SHP77 treated with DMSO at 0.1 percent for 48 hours (cell line): ENCODE results near the gene IL23R.
"Not testable (repeated sequence)": the region's sequence is repeated elsewhere in the genome, so short reads cannot be mapped to it uniquely, and the experiment has no call there.

Experiments
- DNase-seq: peaks from one replicate; lab custom pipeline; 2025; lab: John Stamatoyannopoulos, UW

The IL23R gene, protein sequence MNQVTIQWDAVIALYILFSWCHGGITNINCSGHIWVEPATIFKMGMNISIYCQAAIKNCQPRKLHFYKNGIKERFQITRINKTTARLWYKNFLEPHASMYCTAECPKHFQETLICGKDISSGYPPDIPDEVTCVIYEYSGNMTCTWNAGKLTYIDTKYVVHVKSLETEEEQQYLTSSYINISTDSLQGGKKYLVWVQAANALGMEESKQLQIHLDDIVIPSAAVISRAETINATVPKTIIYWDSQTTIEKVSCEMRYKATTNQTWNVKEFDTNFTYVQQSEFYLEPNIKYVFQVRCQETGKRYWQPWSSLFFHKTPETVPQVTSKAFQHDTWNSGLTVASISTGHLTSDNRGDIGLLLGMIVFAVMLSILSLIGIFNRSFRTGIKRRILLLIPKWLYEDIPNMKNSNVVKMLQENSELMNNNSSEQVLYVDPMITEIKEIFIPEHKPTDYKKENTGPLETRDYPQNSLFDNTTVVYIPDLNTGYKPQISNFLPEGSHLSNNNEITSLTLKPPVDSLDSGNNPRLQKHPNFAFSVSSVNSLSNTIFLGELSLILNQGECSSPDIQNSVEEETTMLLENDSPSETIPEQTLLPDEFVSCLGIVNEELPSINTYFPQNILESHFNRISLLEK

GRCh38 chr1:67166196-67166595 is at the start of gene IL23R:
Gene IL23R (plus strand): TSS chr1:67166454. CDS start chr1:67168121, 1,667 bp downstream.
- DNase-seq = no peak

DNA sequence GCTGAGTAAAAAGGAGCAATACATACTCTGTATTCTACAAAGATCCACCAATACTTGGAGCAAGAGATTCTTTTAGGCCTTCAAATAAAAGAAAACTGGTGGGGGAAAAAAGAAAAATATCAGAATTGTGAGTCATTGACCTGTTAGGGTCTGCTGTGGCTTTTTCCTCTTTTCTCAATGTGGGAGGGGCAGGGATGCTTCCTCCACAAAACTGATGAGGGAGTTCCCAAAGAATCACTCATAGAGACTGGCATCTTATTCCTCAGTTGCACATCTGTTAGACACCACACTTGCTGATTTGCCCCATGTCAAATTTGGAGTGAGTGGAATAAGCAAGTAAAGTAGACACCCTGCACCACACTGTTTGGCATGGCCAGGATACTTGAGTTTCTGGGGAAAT is 48.1 kb upstream of the IL23R start:
- DNase-seq = no peak

- no peak for DNase-seq
Measured at GRCh38 chr1:67118646-67119045, 47.6 kb upstream of the IL23R start.

DNA sequence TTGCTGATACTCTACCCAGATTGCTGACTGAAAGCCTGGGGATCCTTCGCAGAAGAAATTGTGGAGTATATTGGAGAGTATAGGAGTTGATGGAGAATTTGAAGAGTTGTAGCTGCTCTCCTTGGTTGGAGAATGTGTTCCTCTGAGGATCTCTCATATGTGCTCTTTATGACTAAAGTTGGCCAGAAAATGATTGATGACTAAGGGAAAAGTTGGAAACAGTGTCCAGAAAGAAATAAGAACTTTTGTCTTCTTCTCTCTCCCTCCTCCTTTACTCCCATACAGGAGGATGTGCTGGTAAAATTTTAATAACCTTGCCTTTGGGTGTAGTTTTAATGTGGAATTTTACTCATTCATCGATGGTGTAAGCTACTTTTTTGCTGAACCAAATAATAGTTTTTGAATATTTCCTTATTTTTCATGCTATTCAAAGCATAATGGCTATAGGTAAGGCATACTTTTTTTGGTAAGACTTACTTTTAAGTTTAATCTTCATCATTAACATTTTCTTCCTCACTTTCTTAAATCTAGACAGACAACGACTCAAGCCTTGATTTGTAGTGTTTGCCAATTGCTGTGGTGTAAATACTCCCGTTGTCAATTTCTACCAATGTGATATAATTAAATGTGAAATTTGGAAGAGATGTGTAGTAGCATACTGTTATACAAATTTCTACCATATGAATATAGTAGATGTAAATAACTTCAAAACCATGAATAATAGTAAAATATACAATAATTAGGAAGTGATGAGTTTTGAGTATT is 45.2 kb upstream of the IL23R start:
- DNase-seq = no peak

DNA sequence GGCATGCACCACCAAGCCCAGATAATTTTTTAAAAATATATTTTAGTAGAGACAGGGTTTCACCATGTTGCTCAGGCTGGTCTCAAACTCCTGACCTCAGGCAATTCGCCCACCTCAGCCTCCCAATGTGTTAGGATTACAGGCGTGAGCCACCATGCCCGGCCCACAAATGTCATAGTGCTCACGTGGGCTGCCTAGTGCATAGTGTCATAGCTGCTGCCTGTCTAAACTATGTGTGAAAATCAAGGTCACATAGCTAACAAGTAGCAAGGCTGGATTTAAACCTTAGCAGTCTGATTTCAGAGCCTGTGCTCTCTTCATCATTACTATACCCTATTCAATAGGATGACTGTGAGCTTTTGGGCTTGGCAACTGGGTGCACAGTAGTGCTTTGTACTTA is 41.8 kb upstream of the IL23R start:
- DNase-seq = no peak

GRCh38 chr1:67126111-67126746 is 40.0 kb upstream of the IL23R start:
- no peak for DNase-seq

GRCh38 chr1:67126974-67127373 is 39.3 kb upstream of the IL23R start:
- DNase-seq = no peak

- DNase-seq = no peak
Measured at GRCh38 chr1:67130673-67131072, 35.6 kb upstream of the IL23R start.

DNA sequence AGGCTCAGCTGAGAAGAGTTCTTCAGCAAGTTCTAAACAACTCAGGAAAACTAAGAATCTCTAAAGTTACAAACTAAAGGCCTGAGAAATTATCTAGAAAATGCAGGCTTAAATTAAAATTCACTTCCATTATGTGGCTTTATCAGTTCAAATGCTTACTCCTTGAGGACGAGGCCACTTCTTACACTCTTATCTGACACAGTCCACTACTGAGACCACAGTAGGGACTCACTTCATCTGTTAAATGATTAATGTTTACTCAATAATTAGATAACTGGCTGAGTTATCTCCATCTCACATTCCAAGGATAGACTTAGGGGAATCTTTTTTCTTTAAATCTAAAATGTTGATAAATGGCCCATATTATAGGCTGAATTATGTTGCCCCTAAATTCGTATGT is 33.1 kb upstream of the IL23R start:
- DNase-seq = no peak

- DNase-seq = no peak
Measured at GRCh38 chr1:67134695-67135094, 31.6 kb upstream of the IL23R start, which contains the start of gene C1orf141. Gene C1orf141 (minus strand): TSS chr1:67134970. CDS start chr1:67127240, 7,730 bp downstream.

DNA sequence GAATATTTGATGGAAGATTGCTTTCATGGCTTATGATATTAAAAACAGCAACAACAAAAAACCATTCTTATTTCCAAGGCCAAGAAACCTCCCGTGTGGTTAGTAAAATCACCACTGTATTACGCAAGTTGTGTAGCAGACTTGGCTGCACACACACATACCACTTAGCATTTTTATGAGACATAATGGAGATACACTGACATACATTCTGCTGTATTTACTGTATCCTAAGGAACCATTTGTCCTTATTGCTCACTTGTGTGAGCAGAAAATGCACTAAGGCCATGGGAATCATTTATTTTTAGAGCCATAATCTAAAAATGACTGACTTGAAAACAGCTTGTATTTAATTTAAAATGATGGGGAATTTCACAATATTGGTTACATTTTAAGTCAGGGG is 30.9 kb upstream of the IL23R start:
- DNase-seq = no peak

DNA sequence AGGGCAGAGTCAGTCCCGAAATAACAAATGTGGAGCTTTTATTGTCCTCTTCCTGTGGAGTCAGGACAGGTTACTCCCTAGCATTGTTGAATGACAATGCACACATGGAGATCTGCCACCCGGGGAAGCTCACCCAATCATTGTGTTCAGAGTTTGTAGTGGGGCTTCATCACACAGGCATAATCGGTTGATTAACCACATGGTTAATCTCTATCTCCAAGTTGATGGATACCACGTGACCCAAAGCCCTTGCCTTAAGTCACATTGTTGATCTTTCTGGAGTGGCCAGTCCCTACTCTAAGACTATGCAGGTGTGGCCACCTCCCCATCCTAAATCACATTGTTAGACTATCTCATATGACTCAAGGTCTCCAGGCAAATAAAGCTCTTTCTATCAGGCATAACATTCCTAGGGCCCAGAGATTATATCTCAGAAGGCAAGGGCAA is 28.9 kb upstream of the IL23R start:
- no peak for DNase-seq

DNA sequence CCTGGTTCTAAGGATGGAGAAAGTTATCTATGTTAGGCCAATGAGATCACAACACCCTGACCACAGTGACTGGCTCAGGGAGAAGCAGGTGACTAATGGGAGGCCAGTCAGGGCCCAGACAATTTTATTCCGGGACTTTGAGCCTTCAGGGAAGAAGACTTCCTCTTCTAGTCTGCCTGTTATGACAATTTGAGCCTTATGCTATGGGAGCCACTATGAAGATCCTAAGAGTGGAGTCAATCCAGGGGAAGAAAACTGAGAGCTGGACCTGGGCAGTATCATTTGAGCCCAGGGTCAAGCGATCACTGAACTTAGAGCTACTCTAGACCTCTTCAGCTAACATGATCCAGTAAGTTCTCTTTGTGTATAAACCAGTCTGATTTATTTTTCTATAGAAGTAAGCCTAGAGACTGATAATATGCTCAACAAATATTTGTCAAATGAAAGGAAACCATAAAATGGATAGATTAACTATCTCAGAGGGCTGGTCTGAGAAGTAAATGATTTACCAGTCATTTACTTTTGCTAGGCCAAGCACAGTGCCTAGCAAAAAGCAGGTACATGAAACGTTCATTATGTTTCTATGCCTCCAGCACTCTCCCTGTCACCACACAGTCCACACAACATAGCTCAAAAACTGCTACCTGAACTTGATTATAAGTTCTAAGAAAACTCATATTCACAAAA is 27.3 kb upstream of the IL23R start:
- DNase-seq = no peak

DNA sequence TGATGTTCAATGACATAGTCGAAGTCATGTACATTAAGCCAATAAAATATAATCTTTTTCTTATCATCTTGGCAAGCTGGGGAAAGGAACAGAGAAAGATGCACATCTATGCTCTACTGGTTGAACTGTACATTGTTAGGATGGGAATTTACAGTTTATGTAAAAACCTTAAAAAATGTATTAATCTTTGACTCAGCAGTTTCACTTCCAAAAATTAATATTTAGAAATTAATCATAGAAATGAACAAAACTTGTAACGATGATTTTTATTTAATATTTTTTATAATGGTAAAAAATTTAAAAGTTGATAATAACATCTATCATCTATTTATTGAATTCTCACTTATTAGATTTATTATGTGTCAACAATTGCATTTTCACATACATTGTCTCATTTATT is 25.8 kb upstream of the IL23R start:
- no peak for DNase-seq

GRCh38 chr1:67141832-67142231 is 24.4 kb upstream of the IL23R start:
- DNase-seq = not testable (repeated sequence)

DNA sequence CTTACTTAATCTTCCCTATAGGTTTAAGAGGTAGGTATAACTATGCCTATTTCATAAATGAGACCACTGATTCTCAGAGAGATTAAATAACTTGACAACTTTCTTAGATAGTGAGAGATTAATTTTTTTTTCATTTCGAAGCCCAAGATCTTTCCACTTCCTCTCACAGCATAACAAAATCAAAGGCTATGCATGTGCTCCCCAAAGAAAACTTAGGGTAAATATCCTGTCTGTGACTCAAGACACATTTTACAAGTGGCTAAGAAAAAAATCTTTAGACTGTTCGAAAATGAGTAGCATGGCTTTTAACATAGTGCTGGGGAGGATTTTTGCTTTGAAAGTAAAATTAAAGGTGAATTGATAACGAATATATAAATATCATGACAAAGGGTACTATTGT is 23.3 kb upstream of the IL23R start:
- no peak for DNase-seq

DNA sequence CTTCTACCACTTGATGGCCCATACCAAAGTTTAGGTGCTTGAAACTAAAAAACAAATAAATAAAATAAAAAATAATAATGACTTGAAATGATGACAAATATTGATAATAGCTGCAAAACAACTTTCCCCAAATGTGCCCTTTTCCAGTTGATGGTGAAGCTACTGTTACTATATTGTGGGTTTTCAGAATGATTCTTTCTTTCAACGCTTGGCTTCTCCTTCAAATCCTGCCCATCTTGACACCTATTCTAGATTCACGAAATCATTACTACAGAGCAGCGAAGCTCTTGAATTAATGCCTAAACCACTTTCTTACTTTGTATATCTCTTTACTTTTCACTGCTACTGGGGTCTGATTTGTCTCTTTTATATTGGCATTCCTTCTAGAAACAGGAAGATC is 22.3 kb upstream of the IL23R start:
- DNase-seq = no peak

GRCh38 chr1:67144696-67145095 is 21.6 kb upstream of the IL23R start:
- no peak for DNase-seq

- no peak for DNase-seq
Measured at GRCh38 chr1:67146101-67146500, 20.2 kb upstream of the IL23R start.

GRCh38 chr1:67146539-67146938 is 19.7 kb upstream of the IL23R start:
- DNase-seq = no peak

DNA sequence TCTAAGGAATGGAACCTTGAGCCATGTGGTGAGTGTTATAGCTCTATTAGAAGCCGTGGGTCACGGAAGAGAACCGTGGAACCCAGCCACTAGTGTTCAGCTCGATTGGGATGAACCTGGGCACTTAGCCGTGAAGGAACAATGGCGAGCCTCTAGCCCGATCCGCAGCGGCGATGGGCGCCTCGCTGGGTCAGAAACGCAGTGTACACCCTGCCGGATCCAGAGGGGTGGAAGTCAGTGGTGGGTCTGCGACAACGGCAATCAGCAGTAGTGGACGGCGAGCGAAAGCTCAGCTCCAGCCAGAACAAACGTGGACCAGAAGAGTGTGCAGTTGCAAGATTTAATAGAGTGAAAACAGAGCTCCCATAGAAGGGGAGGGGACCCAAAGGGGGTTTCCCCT is 18.3 kb upstream of the IL23R start:
- not testable (repeated sequence) for DNase-seq
